ENCODE data around the gene CPS1.

- no peak for TF ChIP-seq CTCF (IDR thresholded peaks at IDR 0.05; ENCODE audit: insufficient read depth, low read depth, low read length)
- TF ChIP-seq EZH2 (IDR thresholded peaks at IDR 0.05; ENCODE audit: insufficient read depth, low read length) = no peak
Observed at GRCh38 chr2:210707900-210708299, 151.5 kb downstream of the CPS1 start.

All from astrocyte (in vitro differentiated cells and primary cell).